ENCODE measurements around the gene ATRIP.

DNA sequence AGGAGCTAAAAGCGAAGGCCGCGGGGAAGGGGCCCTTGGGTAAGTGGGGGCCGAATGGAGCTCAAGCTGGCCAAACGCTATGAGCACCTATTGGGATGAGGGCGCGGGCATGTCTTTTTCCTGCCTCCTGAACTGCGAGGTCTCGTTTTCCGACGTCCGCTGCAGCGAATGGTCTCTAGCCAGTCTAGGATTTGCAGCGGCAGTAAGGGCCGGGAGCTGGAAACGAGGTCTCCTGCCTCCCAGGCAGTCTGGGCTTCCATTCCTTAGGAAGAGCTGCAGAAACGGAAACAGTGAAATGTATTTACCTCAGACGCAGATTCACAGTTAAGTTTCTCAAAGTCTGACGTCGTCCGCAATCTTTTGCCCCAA lies 6.0 kb upstream of the ATRIP start:
- TF ChIP-seq, protein P1, sequence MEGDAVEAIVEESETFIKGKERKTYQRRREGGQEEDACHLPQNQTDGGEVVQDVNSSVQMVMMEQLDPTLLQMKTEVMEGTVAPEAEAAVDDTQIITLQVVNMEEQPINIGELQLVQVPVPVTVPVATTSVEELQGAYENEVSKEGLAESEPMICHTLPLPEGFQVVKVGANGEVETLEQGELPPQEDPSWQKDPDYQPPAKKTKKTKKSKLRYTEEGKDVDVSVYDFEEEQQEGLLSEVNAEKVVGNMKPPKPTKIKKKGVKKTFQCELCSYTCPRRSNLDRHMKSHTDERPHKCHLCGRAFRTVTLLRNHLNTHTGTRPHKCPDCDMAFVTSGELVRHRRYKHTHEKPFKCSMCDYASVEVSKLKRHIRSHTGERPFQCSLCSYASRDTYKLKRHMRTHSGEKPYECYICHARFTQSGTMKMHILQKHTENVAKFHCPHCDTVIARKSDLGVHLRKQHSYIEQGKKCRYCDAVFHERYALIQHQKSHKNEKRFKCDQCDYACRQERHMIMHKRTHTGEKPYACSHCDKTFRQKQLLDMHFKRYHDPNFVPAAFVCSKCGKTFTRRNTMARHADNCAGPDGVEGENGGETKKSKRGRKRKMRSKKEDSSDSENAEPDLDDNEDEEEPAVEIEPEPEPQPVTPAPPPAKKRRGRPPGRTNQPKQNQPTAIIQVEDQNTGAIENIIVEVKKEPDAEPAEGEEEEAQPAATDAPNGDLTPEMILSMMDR (conservative IDR thresholded peaks at IDR 0.05), result no peak
- TF ChIP-seq ZFX (IDR thresholded peaks at IDR 0.05), result no peak

Measured in C4-2B (cell line).